H1 (cell line): ENCODE data around the gene CALHM5. TPM values are rescaled to one million over a fixed set of nuclear protein-coding genes. Genes with fewer than 3 reads are reported as not detected.

ENCODE experiments used
- CTCF ChIA-PET: fragments of 300-600 bp; sonication (Branson Sonifier 250); formaldehyde crosslinking; loops from one replicate; lab custom pipeline; 2021; ENCODE audit not compliant: partially characterized antibody; lab: Charles Lee
- POLR2A ChIA-PET: fragments of 300-600 bp; sonication (Branson Sonifier 250); formaldehyde crosslinking; loops from one replicate; lab custom pipeline; 2021; ENCODE audit warnings: inconsistent platforms; ENCODE audit not compliant: partially characterized antibody; lab: Charles Lee
- DNase-seq, 2 experiments: peaks; one replicate each; pipeline versions ENCODE4 v3.0.0 to v3.0.0-alpha.2; 2010 to 2022; ENCODE audit warnings: low spot score in 2 of 2, low read depth in 1 of 2, mixed read lengths in 1 of 2
- FAIRE-seq: peaks from 2 replicates; lab custom pipeline; 2011; peaks lifted over from hg19 to GRCh38; lab: Jason Lieb, UNC
- H2AFZ ChIP-seq: 2 replicates; pipeline ENCODE4 v1.8.1; 2012; ENCODE audit warnings: low read length, inconsistent platforms
- H2AK5ac ChIP-seq: 2 replicates; pipeline ENCODE4 v1.6.1; 2013; ENCODE audit warnings: low read depth, low read length
- H2BK120ac ChIP-seq: replicated peaks from 2 replicates; pipeline ENCODE3; 2013; ENCODE audit warnings: low read depth, low read length, inconsistent platforms
- H2BK12ac ChIP-seq: 2 replicates; pipeline ENCODE4 v1.6.1; 2013; ENCODE audit warnings: low read depth, low read length
- H2BK15ac ChIP-seq: 2 replicates; pipeline ENCODE4 v1.6.1; 2013; ENCODE audit warnings: low read length
- H2BK20ac ChIP-seq: 2 replicates; pipeline ENCODE4 v1.6.1; 2013; ENCODE audit warnings: low read length
- H2BK5ac ChIP-seq: 2 replicates; pipeline ENCODE4 v1.6.1; 2013; ENCODE audit warnings: low read depth, low read length
- H3K14ac ChIP-seq: 2 replicates; pipeline ENCODE4 v1.6.1; 2013; ENCODE audit warnings: inconsistent platforms; ENCODE audit not compliant: insufficient read length
- H3K18ac ChIP-seq: 2 replicates; pipeline ENCODE4 v1.6.1; 2013; ENCODE audit warnings: low read length; ENCODE audit errors: extremely low read depth
- H3K23ac ChIP-seq: 2 replicates; pipeline ENCODE4 v1.6.1; 2013; ENCODE audit warnings: inconsistent platforms; ENCODE audit not compliant: insufficient read length
- H3K23me2 ChIP-seq: 2 replicates; pipeline ENCODE4 v1.6.1; 2013; ENCODE audit warnings: low read depth, low read length
- H3K27ac ChIP-seq: 2 replicates; pipeline ENCODE4 v1.6.1; 2011; ENCODE audit warnings: low read depth, low read length, inconsistent platforms
- H3K27me3 ChIP-seq, 4 experiments: replicated peaks in 1 of 4; 1 replicate in 1 of 4; 2 replicates in 3 of 4; pipeline versions ENCODE4 v1.6.1 to v1.8.1; 2011 to 2013; ENCODE audit warnings: low read length in 3 of 4, mild to moderate bottlenecking in 3 of 4, inconsistent platforms in 2 of 4, mixed read lengths in 2 of 4, moderate library complexity in 1 of 4; ENCODE audit not compliant: control insufficient read depth in 3 of 4, insufficient read depth in 3 of 4; ENCODE audit errors: extremely low read depth in 1 of 4
- H3K36me3 ChIP-seq, 4 experiments: 2 replicates each; pipeline versions ENCODE4 v1.6.1 to v1.8.1; 2011 to 2013; ENCODE audit warnings: mild to moderate bottlenecking in 4 of 4, low read length in 3 of 4, moderate library complexity in 2 of 4, control low read depth in 1 of 4, inconsistent platforms in 1 of 4; ENCODE audit not compliant: insufficient read depth in 4 of 4, control insufficient read depth in 2 of 4
- H3K4ac ChIP-seq: replicated peaks from 2 replicates; pipeline ENCODE3; 2013; ENCODE audit warnings: low read length, low read depth, mixed read lengths, inconsistent platforms; ENCODE audit not compliant: insufficient read length
- H3K4me1 ChIP-seq, 4 experiments: replicated peaks in 1 of 4; 1 replicate in 1 of 4; 2 replicates in 3 of 4; pipeline versions ENCODE4 v1.6.1 to v1.8.1; 2011 to 2013; ENCODE audit warnings: low read length in 3 of 4, inconsistent platforms in 2 of 4, mixed read lengths in 1 of 4; ENCODE audit not compliant: insufficient read depth in 4 of 4, control insufficient read depth in 3 of 4
- H3K4me2 ChIP-seq, 2 experiments: 2 replicates each; pipeline versions ENCODE4 v1.6.1 to v1.8.1; 2011 to 2013; ENCODE audit warnings: low read depth in 2 of 2, low read length in 2 of 2, control low read depth in 1 of 2, inconsistent platforms in 1 of 2, mild to moderate bottlenecking in 1 of 2; ENCODE audit not compliant: insufficient read depth in 1 of 2
- H3K4me3 ChIP-seq, 4 experiments: fragments of 200-600, 300-600 bp in 1 of 4; sonication (generic), shearing (Covaris generic), sonication (Bioruptor Twin) in 1 of 4; 2 replicates each; pipeline versions ENCODE4 v1.5.1 to v1.8.1; 2011 to 2016; ENCODE audit warnings: low read length in 4 of 4, low read depth in 3 of 4, control low read depth in 2 of 4, inconsistent platforms in 2 of 4, mild to moderate bottlenecking in 2 of 4, mixed read lengths in 1 of 4, moderate library complexity in 1 of 4; ENCODE audit not compliant: insufficient read depth in 2 of 4; ENCODE audit errors: extremely low read depth in 1 of 4
- H3K56ac ChIP-seq: replicated peaks from 2 replicates; pipeline ENCODE3; 2013; ENCODE audit warnings: low read depth, mild to moderate bottlenecking, mixed read lengths, low read length, inconsistent platforms; ENCODE audit not compliant: insufficient read length
- H3K79me1 ChIP-seq: 2 replicates; pipeline ENCODE4 v1.6.1; 2013; ENCODE audit warnings: low read depth, low read length, control low read depth
- H3K79me2 ChIP-seq, 2 experiments: 2 replicates each; pipeline versions ENCODE4 v1.6.1 to v1.8.1; 2012 to 2013; ENCODE audit warnings: low read length in 2 of 2, mild to moderate bottlenecking in 2 of 2, inconsistent platforms in 1 of 2; ENCODE audit not compliant: insufficient read depth in 2 of 2, control insufficient read depth in 1 of 2
- H3K9ac ChIP-seq, 4 experiments: replicated peaks in 1 of 4; 1 replicate in 1 of 4; 2 replicates in 3 of 4; pipeline versions ENCODE4 v1.6.1 to v1.8.1; 2011 to 2013; ENCODE audit warnings: low read depth in 3 of 4, low read length in 3 of 4, control low read depth in 2 of 4, mild to moderate bottlenecking in 2 of 4, moderate library complexity in 2 of 4, inconsistent platforms in 1 of 4; ENCODE audit errors: extremely low read depth in 1 of 4
- H3K9me3 ChIP-seq, 2 experiments: 2 replicates each; pipeline versions ENCODE4 v1.6.1 to v1.8.1; 2012 to 2013; ENCODE audit warnings: mild to moderate bottlenecking in 2 of 2, moderate library complexity in 2 of 2, control low read depth in 1 of 2, inconsistent platforms in 1 of 2, low read depth in 1 of 2, low read length in 1 of 2, mixed read lengths in 1 of 2; ENCODE audit not compliant: insufficient read depth in 2 of 2
- H4K20me1 ChIP-seq, 2 experiments: replicated peaks in 1 of 2; 2 replicates each; pipeline versions ENCODE3 to v1.8.1; 2011 to 2013; ENCODE audit warnings: inconsistent platforms in 2 of 2, low read length in 2 of 2, mild to moderate bottlenecking in 1 of 2; ENCODE audit not compliant: insufficient read depth in 2 of 2, control insufficient read depth in 1 of 2
- H4K5ac ChIP-seq: 2 replicates; pipeline ENCODE4 v1.6.1; 2013; ENCODE audit warnings: low read length, low read depth, mixed read lengths, inconsistent platforms; ENCODE audit not compliant: insufficient read length
- H4K8ac ChIP-seq: 2 replicates; pipeline ENCODE4 v1.8.0; 2013; ENCODE audit warnings: mild to moderate bottlenecking, moderate library complexity, low read length, inconsistent platforms; ENCODE audit not compliant: insufficient read depth; ENCODE audit errors: extremely low read depth
- H4K91ac ChIP-seq: replicated peaks from 2 replicates; pipeline ENCODE3; 2013; ENCODE audit warnings: low read length, mixed read lengths, inconsistent platforms; ENCODE audit not compliant: insufficient read length
- ASH2L ChIP-seq: fragments of 200-600, 300-600 bp; sonication (generic); IDR thresholded peaks from one replicate; pipeline ENCODE4 v1.7.1; 2017; ENCODE audit warnings: low read length
- ATF2 ChIP-seq: IDR thresholded peaks from 2 replicates; pipeline ENCODE4 v1.6.1; 2012; ENCODE audit warnings: low read length, inconsistent platforms
- BACH1 ChIP-seq: IDR thresholded peaks from 2 replicates; pipeline ENCODE4 v1.6.1; 2012; ENCODE audit warnings: low read length, improper control_type of control experiment
- BCL11A ChIP-seq, 2 experiments: IDR thresholded peaks; one replicate each; pipeline ENCODE4 v1.6.1; 2011; ENCODE audit warnings: low read depth in 2 of 2, low read length in 2 of 2, mild to moderate bottlenecking in 2 of 2
- CHD1 ChIP-seq: IDR thresholded peaks from 2 replicates; pipeline ENCODE4 v1.6.1; 2012; ENCODE audit warnings: low read depth, low read length, improper control_type of control experiment
- E2F6 ChIP-seq: IDR thresholded peaks from 2 replicates; pipeline ENCODE4 v1.6.1; 2012; ENCODE audit warnings: inconsistent platforms
- KDM4A ChIP-seq: IDR thresholded peaks from one replicate; pipeline ENCODE4 v1.7.1; 2012; ENCODE audit warnings: low read depth, mild to moderate bottlenecking, moderate library complexity, low read length, inconsistent platforms; ENCODE audit not compliant: severe bottlenecking
- SRF ChIP-seq: IDR thresholded peaks from 2 replicates; pipeline ENCODE4 v1.6.1; 2011; ENCODE audit warnings: mild to moderate bottlenecking, low read depth, low read length, moderate library complexity
- TAF7 ChIP-seq: optimal IDR thresholded peaks from 2 replicates; pipeline ENCODE3; 2011; ENCODE audit warnings: low read depth, mild to moderate bottlenecking, inconsistent platforms, low read length, moderate library complexity, borderline replicate concordance
- TBP ChIP-seq: IDR thresholded peaks from 2 replicates; pipeline ENCODE4 v1.6.1; 2011; ENCODE audit warnings: low read depth, low read length, improper control_type of control experiment
- TCF12 ChIP-seq: IDR thresholded peaks from 2 replicates; pipeline ENCODE4 v1.6.1; 2011; ENCODE audit warnings: low read depth, mild to moderate bottlenecking, low read length
- ZNF274 ChIP-seq: IDR thresholded peaks from 2 replicates; pipeline ENCODE4 v1.7.0; 2012; ENCODE audit warnings: low read length, borderline replicate concordance; ENCODE audit errors: extremely low read depth
- WGBS, 2 experiments: shearing (Covaris generic) in 1 of 2; methylation state at CpG; one replicate each; pipeline versions ENCODE4 v1.1.6 to v1.1.7; 2013 to 2015; ENCODE audit warnings: low lambda C conversion rate in 2 of 2, mixed read lengths in 2 of 2, inconsistent platforms in 1 of 2, low coverage in 1 of 2, missing lambda C conversion rate in 1 of 2; ENCODE audit not compliant: insufficient replicate concordance in 2 of 2, insufficient coverage in 1 of 2, insufficient read length in 1 of 2; ENCODE audit errors: extremely low coverage in 1 of 2, missing lambda C conversion rate in 1 of 2; 5-methylcytosine and 5-hydroxymethylcytosine counted together
- polyA plus RNA-seq, 7 experiments: library from polyadenylated mRNA; depleted of rRNA in 3 of 7; stranded (reverse) in 5 of 7; unstranded in 2 of 7; fragments of >200 nt in 5 of 7; fragments of 200-250 nt in 2 of 7; gene quantifications; 1 replicate in 5 of 7; 2 replicates in 1 of 7; 4 replicates in 1 of 7; pipeline versions ENCODE4 v1.2.1 to v1.2.3, GENCODE V29; 2011 to 2013; ENCODE audit warnings: missing spikeins in 2 of 7, mixed read lengths in 2 of 7
- total RNA-seq: library from RNA; stranded (reverse); fragmentation: NEBNext Ultra II Directional; extraction: Animal tissue kit (Norgen Biotek cat#: 25700); gene quantifications from 2 replicates; pipeline ENCODE4 v1.2.1, GENCODE V29; 2021

Gene CALHM5
- total and polyA plus RNA-seq, 2 of the 8 experiments (the other 6 are each of a cell fraction or from before 2014, with no cell fraction given) = 0.05 to 0.09 TPM

DNA sequence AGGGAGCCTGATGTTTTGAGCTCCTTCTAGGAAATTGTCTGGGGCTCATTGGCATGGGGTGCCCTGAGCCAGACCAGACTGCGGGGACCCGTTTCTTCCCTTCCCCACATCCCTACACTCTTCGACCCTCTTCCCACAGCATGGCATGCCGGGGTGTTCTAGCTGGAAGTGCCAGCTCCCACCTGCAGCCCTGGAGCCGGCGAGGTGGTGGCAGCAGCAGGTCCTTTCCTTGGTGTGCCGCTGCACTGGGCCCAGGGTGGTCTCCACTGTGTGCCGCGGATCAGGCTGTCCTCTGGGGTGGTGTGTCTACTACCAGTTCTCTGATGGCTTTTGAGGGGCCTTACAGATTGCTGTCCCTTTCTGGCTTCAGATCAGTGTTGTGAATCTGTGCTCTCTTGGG lies 52.4 kb downstream of the CALHM5 start:
- Histone ChIP-seq H2BK5ac (no peak overlapping the region), H2BK20ac (no peak overlapping the region), H3K79me1 (no peaks in the 10 kb centered on the region), H3K27me3 (no peaks in the 10 kb centered on the region), H4K91ac (no peak overlapping the region), H3K23ac (no peak overlapping the region), H3K23me2 (no peaks in the 10 kb centered on the region), H2BK120ac (no peak overlapping the region), H3K27ac (no peak overlapping the region), H3K18ac (no peak overlapping the region), H4K20me1 (no peaks in the 10 kb centered on the region), H3K4me3 (no peak overlapping the region), H2BK15ac (no peak overlapping the region), H2BK12ac (no peak overlapping the region), H3K4ac (no peak overlapping the region), H3K14ac (no peak overlapping the region), H3K9me3 (no peaks in the 10 kb centered on the region), H3K56ac (no peak overlapping the region), H4K8ac (no peak overlapping the region), H3K9ac (no peak overlapping the region), H3K4me1 (no peaks in the 10 kb centered on the region), H2AK5ac (no peak overlapping the region), H3K36me3 (no peaks in the 10 kb centered on the region), H2AFZ (no peak overlapping the region), H3K4me2 (no peak overlapping the region), H3K79me2 (no peaks in the 10 kb centered on the region), H4K5ac (no peak overlapping the region)
- WGBS, 2 experiments = 89% methylated on average over 9 of the region's 9 CpGs; no CpG with 5 or more reads in 1 of the 2 experiments
- POLR2A ChIA-PET = no interaction called here
- CTCF ChIA-PET = interaction anchor here (1.0 to 6.7 kb wide), 22 partner anchors 7 to 346 kb away, joined by 3 to 59 read pairs (median 7); partner anchors contain the start of genes CALHM4, CALHM5, RWDD1 and TRAPPC3L
- DNase-seq (no peak), FAIRE-seq (no peak)
- TF ChIP-seq CHD1 (no peak), TBP (no peak), TAF7 (no peak), ATF2 (no peak), BACH1 (no peak), KDM4A (no peak), ZNF274 (no peak), TCF12 (no peak), SRF (no peak), BCL11A (IDR thresholded peaks at IDR 0.05; ENCODE audit: low read depth in 2 of 2, low read length in 2 of 2) (no peak), E2F6 (no peak), ASH2L (no peak)
